ENCODE measurements around the gene SGMS1. TPM values are rescaled to one million over a fixed set of nuclear protein-coding genes. Genes with fewer than 3 reads are reported as not detected.

SGMS1 gene
- total RNA-seq, 1 experiment from 2014 or later = 20.4 TPM

GRCh38 chr10:50400694-50401093, 223.1 kb downstream of the SGMS1 start:
- Histone ChIP-seq H4K5ac (ENCODE audit: insufficient read length, low read depth, low read length) (no peak overlapping the region), H3T11ph (ENCODE audit: low read length) (no peak overlapping the region), H2BK12ac (ENCODE audit: insufficient read length, low read depth, low read length) (no peak overlapping the region), H3K79me2 (ENCODE audit: insufficient read depth, low read length) (no peaks in the 10 kb centered on the region), H3K27ac (ENCODE audit: insufficient read length, low read depth, low read length) (no peak overlapping the region), H2AFZ (ENCODE audit: low read length) (no peak overlapping the region), H3K4ac (ENCODE audit: low read depth, low read length) (no peak overlapping the region), H3K79me1 (ENCODE audit: insufficient read depth, low read depth, low read length, poor library complexity, severe bottlenecking) (no peaks in the 10 kb centered on the region), H2BK20ac (ENCODE audit: low read depth, low read length, poor library complexity, severe bottlenecking) (no peak overlapping the region), H3K14ac (ENCODE audit: insufficient read depth, low read length) (no peak overlapping the region), H3K9ac (ENCODE audit: extremely low read depth, insufficient read length, low read length) (no peak overlapping the region), H4K8ac (replicated peaks; ENCODE audit: insufficient read length, low read depth, low read length) (no peak overlapping the region), H3K23ac (ENCODE audit: insufficient read length, low read depth, low read length) (no peak overlapping the region), H3K56ac (ENCODE audit: insufficient read length, low read depth, low read length) (no peak overlapping the region), H3K4me2 (ENCODE audit: insufficient read depth, insufficient read length, low read length) (no peak overlapping the region), H2AK5ac (ENCODE audit: insufficient read length, low read length) (no peak overlapping the region), H2BK15ac (ENCODE audit: low read depth, low read length) (no peak overlapping the region), H4K91ac (ENCODE audit: insufficient read length, low read depth, low read length) (no peak overlapping the region), H4K20me1 (ENCODE audit: control insufficient read depth, insufficient read depth, insufficient read length) (no peaks in the 10 kb centered on the region), H2BK5ac (ENCODE audit: insufficient read length, low read length) (no peak overlapping the region), H3K27me3 (ENCODE audit: insufficient read depth, low read length) (no peaks in the 10 kb centered on the region), H3K18ac (ENCODE audit: insufficient read length, low read depth, low read length) (no peak overlapping the region), H3K4me1 (ENCODE audit: insufficient read depth, low read length) (no peaks in the 10 kb centered on the region; the same call in 1 of the 2 replicates), H3K9me3 (ENCODE audit: control insufficient read depth, low read depth, low read length) (no peaks in the 10 kb centered on the region), H3K23me2 (ENCODE audit: insufficient read length, low read depth, low read length, poor library complexity, severe bottlenecking) (no peaks in the 10 kb centered on the region), H2BK120ac (ENCODE audit: low read depth, low read length, poor library complexity, severe bottlenecking) (no peak overlapping the region)
- no peaks in the 10 kb centered on the region for H3K27me3 Mint-ChIP-seq (ENCODE audit: low read depth)
- H3K4me3 Mint-ChIP-seq = no peak overlapping the region
- 0 out of 7 replicates have a peak, but pooled peaks cover 0 to 2% (median 0%) of the 10 kb centered on the region in 3 experiments for H3K36me3 Mint-ChIP-seq (ENCODE audit: insufficient read depth in 1 of 3, low read depth in 3 of 3)
- TF ChIP-seq CTCF (conservative IDR thresholded peaks at IDR 0.05) = no peak
- DNase-seq = no peak
- no peaks in the 10 kb centered on the region for H3K9me3 Mint-ChIP-seq
- WGBS (ENCODE audit: extremely low coverage, insufficient read length, low lambda C conversion rate) = no CpG with 5 or more reads among the region's 3 CpGs
- peaks cover 9 to 12% of the 10 kb centered on the region in 2 experiments for H3K4me1 Mint-ChIP-seq
- no peak overlapping the region for H3K27ac Mint-ChIP-seq
